Adrenal gland (tissue), 5 donors: ENCODE data around the gene PRTFDC1.

ENCODE experiments used
- CTCF ChIP-seq, 6 experiments: fragments of 450-650 bp in 4 of 6; fragments of 200-600 bp in 2 of 6; sonication (generic) in 1 of 6; IDR thresholded peaks; 1 replicate in 5 of 6; 2 replicates in 1 of 6; pipeline versions ENCODE4 v1.5.1 to v1.8.0; 2016 to 2021; ENCODE audit warnings: antibody characterized with exemption in 6 of 6, mild to moderate bottlenecking in 2 of 6, moderate library complexity in 1 of 6
- POLR2A ChIP-seq, 2 donors: fragments of 450-650 bp; IDR thresholded peaks; one replicate each; pipeline ENCODE4 v1.6.1; 2017; ENCODE audit warnings: antibody characterized with exemption in 2 of 2, mild to moderate bottlenecking in 2 of 2, moderate library complexity in 1 of 2
- donor health status: DM: no; HTN: no; CAD: no.

GRCh38 chr10:24992512-24993133 lies 40.2 kb upstream of the PRTFDC1 start:
- TF ChIP-seq CTCF (IDR thresholded peaks at IDR 0.05) (no peak), POLR2A (IDR thresholded peaks at IDR 0.05) (no peak)
